C4-2B (cell line): ENCODE measurements around the gene GRK5.

Source experiments
- ZFX ChIP-seq: fragments of 450-650 bp; IDR thresholded peaks from 2 replicates; pipeline ENCODE4 v1.6.1; 2017
- TF ChIP-seq, protein P1 (sequence below): fragments of 450-650 bp; conservative IDR thresholded peaks from 2 replicates; pipeline ENCODE4 v1.5.1; 2017; ENCODE audit warnings: mild to moderate bottlenecking

DNA sequence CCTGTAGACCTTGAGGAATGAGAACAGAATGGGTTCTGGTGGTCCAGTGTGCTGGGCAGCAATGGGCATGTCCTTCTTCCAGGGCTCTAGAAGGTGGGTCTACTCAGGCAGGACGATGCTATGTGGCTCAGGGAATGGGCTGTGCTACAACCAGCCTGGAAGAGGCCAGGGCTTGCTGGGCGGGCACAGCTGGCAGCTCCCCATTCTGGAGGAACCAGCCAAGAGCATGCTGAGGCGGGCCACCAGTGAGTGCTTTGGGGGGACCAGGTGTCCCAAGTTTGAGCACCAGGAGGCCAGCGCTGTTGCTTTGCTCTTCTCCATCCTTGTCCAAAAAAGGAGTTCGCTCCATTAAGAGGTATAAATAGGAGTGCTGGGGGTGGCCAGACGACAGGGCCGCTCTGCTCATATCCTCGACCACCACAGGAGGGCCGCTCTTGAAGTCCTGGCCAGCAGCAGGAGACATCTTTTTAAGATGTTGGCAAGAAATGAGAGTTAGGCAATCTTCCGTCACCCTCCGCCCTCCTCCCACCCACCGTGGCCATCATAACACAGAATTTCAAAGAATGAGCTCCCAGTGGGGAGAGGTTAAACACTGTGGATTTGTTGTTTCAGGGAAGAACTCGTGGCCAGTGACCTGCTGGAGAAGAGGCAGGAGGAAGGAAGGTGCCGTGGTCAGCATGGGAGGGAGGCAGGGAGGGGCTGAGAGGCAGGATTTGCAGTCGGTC, 141.3 kb downstream of the GRK5 start:
- TF ChIP-seq, protein P1, sequence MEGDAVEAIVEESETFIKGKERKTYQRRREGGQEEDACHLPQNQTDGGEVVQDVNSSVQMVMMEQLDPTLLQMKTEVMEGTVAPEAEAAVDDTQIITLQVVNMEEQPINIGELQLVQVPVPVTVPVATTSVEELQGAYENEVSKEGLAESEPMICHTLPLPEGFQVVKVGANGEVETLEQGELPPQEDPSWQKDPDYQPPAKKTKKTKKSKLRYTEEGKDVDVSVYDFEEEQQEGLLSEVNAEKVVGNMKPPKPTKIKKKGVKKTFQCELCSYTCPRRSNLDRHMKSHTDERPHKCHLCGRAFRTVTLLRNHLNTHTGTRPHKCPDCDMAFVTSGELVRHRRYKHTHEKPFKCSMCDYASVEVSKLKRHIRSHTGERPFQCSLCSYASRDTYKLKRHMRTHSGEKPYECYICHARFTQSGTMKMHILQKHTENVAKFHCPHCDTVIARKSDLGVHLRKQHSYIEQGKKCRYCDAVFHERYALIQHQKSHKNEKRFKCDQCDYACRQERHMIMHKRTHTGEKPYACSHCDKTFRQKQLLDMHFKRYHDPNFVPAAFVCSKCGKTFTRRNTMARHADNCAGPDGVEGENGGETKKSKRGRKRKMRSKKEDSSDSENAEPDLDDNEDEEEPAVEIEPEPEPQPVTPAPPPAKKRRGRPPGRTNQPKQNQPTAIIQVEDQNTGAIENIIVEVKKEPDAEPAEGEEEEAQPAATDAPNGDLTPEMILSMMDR: no peak
- no peak for TF ChIP-seq ZFX
